ENCODE results near the gene SOCS7. TPM values are rescaled to one million over a fixed set of nuclear protein-coding genes. Genes with fewer than 3 reads are reported as not detected.

The SOCS7 gene
- total RNA-seq, 1 donor from 2014 or later, result 16.8 TPM

DNA sequence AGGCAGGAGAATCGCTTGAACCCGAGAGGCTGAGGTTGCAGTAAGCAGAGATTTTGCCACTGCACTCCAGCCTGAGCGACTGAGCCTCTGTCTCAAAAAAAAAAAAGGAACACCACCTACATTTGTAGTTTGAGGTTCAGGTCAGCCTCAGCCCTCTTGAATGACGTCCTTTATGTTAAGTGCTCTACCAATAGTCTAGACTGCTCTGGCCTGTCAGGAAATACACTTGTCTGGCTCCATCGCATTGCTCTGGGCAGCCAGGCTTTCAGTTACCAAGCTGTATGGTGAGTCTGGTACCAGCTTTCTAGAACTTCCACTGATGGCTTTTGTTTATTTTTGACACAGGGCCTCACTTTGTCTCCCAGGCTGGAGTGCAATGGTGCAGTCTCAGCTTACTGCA is 11.4 kb downstream of the SOCS7 start:
- no peaks in the 10 kb centered on the region for H3K4me1 ChIP-seq (ENCODE audit: insufficient read depth, low read length)
- H3K9me3 ChIP-seq (ENCODE audit: insufficient read depth, low read depth, low read length), result no peaks in the 10 kb centered on the region
- no peak overlapping the region for H2AFZ ChIP-seq (ENCODE audit: low read depth, low read length)
- FAIRE-seq (no peak), DNase-seq (ENCODE audit: low read depth) (no peak)
- Mint-ChIP-seq H3K4me1 (ENCODE audit: low read depth, unreplicated experiment) (peaks cover 17% of the 10 kb centered on the region), H3K27me3 (ENCODE audit: low read depth, unreplicated experiment) (no peaks in the 10 kb centered on the region), H3K36me3 (ENCODE audit: low read depth, unreplicated experiment) (peaks cover 11% of the 10 kb centered on the region), H3K27ac (ENCODE audit: unreplicated experiment) (no peak overlapping the region), H3K9me3 (ENCODE audit: unreplicated experiment) (no peaks in the 10 kb centered on the region), H3K4me3 (ENCODE audit: unreplicated experiment) (no peak overlapping the region)
- H4K20me1 ChIP-seq (ENCODE audit: insufficient read depth, low read length), result peaks cover 55% of the 10 kb centered on the region
- peaks cover 37% of the 10 kb centered on the region for H3K79me2 ChIP-seq (ENCODE audit: insufficient read depth, low read length)
- H3K9ac ChIP-seq (ENCODE audit: low read length), result no peak overlapping the region
- H3K27ac ChIP-seq (ENCODE audit: low read depth, low read length), result no peak overlapping the region
- no peaks in the 10 kb centered on the region for H3K27me3 ChIP-seq (ENCODE audit: insufficient read depth, low read length)
- no peak for TF ChIP-seq EZH2 (IDR thresholded peaks at IDR 0.05; ENCODE audit: insufficient read depth, low read length)
- no peak for TF ChIP-seq CTCF (IDR thresholded peaks at IDR 0.05; ENCODE audit: insufficient read depth, low read depth, low read length)
- no peak overlapping the region for H3K4me3 ChIP-seq (ENCODE audit: insufficient read depth, low read depth, low read length)
- no peak overlapping the region for H3K4me2 ChIP-seq (ENCODE audit: low read length)
- peaks cover 5% of the 10 kb centered on the region for H3K36me3 ChIP-seq (ENCODE audit: insufficient read depth, low read length)

DNA sequence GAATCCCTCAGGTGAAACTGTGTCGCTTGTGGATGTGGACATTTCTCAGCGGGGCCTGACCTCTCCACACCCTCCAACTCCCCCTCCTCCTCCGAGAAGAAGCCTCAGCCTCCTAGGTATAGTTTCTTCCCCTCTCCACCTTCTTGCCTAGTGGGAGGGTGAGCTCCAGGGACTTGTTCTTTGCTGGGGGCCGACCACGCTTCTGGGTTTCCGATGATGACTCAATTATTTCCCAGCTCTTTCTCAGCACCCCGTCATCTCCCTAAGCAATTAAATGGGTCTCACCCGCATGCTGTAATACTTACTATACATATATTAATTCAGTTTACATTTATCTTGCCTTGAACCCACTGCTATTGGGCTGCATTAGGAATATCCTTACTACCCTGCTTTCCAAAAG is 13.1 kb downstream of the SOCS7 start:
- H3K4me1 Mint-ChIP-seq (ENCODE audit: low read depth, unreplicated experiment), result peaks cover 10% of the 10 kb centered on the region
- TF ChIP-seq EZH2 (IDR thresholded peaks at IDR 0.05; ENCODE audit: insufficient read depth, low read length) (no peak), CTCF (IDR thresholded peaks at IDR 0.05; ENCODE audit: insufficient read depth, low read depth, low read length) (no peak)
- H3K27me3 Mint-ChIP-seq (ENCODE audit: low read depth, unreplicated experiment), result no peaks in the 10 kb centered on the region

GRCh38 chr17:38369124-38369886 is 17.7 kb downstream of the SOCS7 start:
- no peak overlapping the region for H3K27ac Mint-ChIP-seq (ENCODE audit: unreplicated experiment)
- Histone ChIP-seq H3K27me3 (ENCODE audit: insufficient read depth, low read length) (no peaks in the 10 kb centered on the region), H3K9ac (ENCODE audit: low read length) (no peak overlapping the region), H3K36me3 (ENCODE audit: insufficient read depth, low read length) (peaks cover 16% of the 10 kb centered on the region), H3K79me2 (ENCODE audit: insufficient read depth, low read length) (no peaks in the 10 kb centered on the region), H3K9me3 (ENCODE audit: insufficient read depth, low read depth, low read length) (no peaks in the 10 kb centered on the region), H3K27ac (ENCODE audit: low read depth, low read length) (no peak overlapping the region), H4K20me1 (ENCODE audit: insufficient read depth, low read length) (peaks cover 9% of the 10 kb centered on the region), H3K4me3 (ENCODE audit: insufficient read depth, low read depth, low read length) (no peak overlapping the region), H3K4me1 (ENCODE audit: insufficient read depth, low read length) (no peaks in the 10 kb centered on the region), H2AFZ (ENCODE audit: low read depth, low read length) (no peak overlapping the region), H3K4me2 (ENCODE audit: low read length) (no peak overlapping the region)
- H3K4me3 Mint-ChIP-seq (ENCODE audit: unreplicated experiment), result no peak overlapping the region
- TF ChIP-seq EZH2 (IDR thresholded peaks at IDR 0.05; ENCODE audit: insufficient read depth, low read length) (no peak), CTCF (IDR thresholded peaks at IDR 0.05; ENCODE audit: insufficient read depth, low read depth, low read length) (no peak)
- no peaks in the 10 kb centered on the region for H3K9me3 Mint-ChIP-seq (ENCODE audit: unreplicated experiment)
- no peak for DNase-seq (ENCODE audit: low read depth)
- no peaks in the 10 kb centered on the region for H3K4me1 Mint-ChIP-seq (ENCODE audit: low read depth, unreplicated experiment)
- H3K27me3 Mint-ChIP-seq (ENCODE audit: low read depth, unreplicated experiment), result no peaks in the 10 kb centered on the region
- peaks cover 28% of the 10 kb centered on the region for H3K36me3 Mint-ChIP-seq (ENCODE audit: low read depth, unreplicated experiment)
- FAIRE-seq, result no peak

More for the DNA sequence above, 13.1 kb downstream of the SOCS7 start:
- no peak overlapping the region for H2AFZ ChIP-seq (ENCODE audit: low read depth, low read length)
- H3K9ac ChIP-seq (ENCODE audit: low read length), result no peak overlapping the region
- H3K9me3 ChIP-seq (ENCODE audit: insufficient read depth, low read depth, low read length), result no peaks in the 10 kb centered on the region
- peaks cover 16% of the 10 kb centered on the region for H3K36me3 Mint-ChIP-seq (ENCODE audit: low read depth, unreplicated experiment)
- no peak overlapping the region for H3K4me2 ChIP-seq (ENCODE audit: low read length)
- no peaks in the 10 kb centered on the region for H3K27me3 ChIP-seq (ENCODE audit: insufficient read depth, low read length)
- no peak for DNase-seq (ENCODE audit: low read depth)
- H3K9me3 Mint-ChIP-seq (ENCODE audit: unreplicated experiment), result no peaks in the 10 kb centered on the region
- no peak overlapping the region for H3K4me3 ChIP-seq (ENCODE audit: insufficient read depth, low read depth, low read length)
- no peak for FAIRE-seq
- H3K79me2 ChIP-seq (ENCODE audit: insufficient read depth, low read length), result peaks cover 22% of the 10 kb centered on the region
- no peak overlapping the region for H3K4me3 Mint-ChIP-seq (ENCODE audit: unreplicated experiment)
- H4K20me1 ChIP-seq (ENCODE audit: insufficient read depth, low read length), result peaks cover 41% of the 10 kb centered on the region
- peaks cover 8% of the 10 kb centered on the region for H3K36me3 ChIP-seq (ENCODE audit: insufficient read depth, low read length)
- no peak overlapping the region for H3K27ac Mint-ChIP-seq (ENCODE audit: unreplicated experiment)
- H3K4me1 ChIP-seq (ENCODE audit: insufficient read depth, low read length), result no peaks in the 10 kb centered on the region
- H3K27ac ChIP-seq (ENCODE audit: low read depth, low read length), result no peak overlapping the region
